KG1 (cell line): ENCODE results near the gene ATP10B.

Experiments
- DNase-seq: peaks from one replicate; lab custom pipeline; 2025; lab: John Stamatoyannopoulos, UW

The ATP10B gene

GRCh38 chr5:160679567-160680309 is 172.3 kb downstream of the ATP10B start:
- no peak for DNase-seq

DNA sequence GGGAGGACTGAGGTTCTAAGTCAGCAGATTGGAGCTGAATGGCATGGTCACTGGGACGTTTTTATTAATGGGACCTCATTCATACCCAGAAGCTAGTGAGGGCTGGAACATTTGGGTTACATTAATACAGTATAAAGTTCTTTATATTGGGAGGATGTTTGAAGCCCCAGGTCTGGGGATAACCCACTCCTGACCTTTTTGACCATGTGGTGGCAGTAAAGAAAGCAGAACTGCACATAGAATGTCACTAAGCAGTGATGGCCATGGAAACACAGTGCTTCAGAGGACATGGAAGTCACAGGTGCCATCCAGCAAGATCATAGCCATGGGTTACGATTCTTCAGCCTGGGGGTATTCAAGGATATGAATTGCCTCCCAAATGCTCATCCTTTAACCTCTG is 176.0 kb downstream of the ATP10B start:
- no peak for DNase-seq

DNA sequence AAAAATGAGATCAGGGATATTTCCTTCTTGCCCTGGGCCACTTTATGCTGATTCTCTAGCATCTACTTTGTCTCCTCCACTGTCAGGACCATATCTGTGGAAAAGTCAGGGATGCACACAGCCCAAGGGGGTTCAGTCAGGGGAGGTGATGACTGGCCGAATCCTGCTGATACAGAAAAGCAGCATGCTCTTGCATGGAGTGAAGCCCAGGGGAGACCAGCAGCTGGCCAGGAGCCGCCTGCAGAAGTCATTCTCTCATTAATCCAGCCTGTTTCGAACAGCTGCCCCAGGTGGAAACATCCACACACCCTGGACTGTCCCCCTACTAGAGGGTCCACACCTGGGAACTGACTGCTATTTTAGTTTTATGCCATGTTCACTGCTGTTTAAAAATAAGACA is 177.1 kb downstream of the ATP10B start:
- no peak for DNase-seq

DNA sequence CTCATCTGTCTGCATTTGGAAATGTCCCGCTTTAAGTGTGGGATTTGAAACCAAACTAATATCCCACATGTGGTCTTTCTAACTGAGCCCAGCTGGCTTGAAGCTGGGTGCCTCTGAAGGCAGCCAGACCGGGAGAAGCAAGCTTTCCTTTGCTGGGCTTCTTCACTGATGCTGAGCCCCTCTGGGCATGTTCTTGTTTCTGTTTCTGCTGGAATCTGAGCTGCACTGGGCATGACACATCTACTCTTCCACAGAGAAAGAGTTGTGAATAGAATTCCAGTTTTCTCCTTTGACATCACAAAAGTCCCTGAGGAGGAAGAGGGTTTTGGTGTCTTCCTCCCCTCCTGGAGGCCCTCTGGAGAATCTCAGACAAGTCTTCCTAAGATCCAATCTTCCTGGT is 179.5 kb downstream of the ATP10B start:
- DNase-seq, result no peak

DNA sequence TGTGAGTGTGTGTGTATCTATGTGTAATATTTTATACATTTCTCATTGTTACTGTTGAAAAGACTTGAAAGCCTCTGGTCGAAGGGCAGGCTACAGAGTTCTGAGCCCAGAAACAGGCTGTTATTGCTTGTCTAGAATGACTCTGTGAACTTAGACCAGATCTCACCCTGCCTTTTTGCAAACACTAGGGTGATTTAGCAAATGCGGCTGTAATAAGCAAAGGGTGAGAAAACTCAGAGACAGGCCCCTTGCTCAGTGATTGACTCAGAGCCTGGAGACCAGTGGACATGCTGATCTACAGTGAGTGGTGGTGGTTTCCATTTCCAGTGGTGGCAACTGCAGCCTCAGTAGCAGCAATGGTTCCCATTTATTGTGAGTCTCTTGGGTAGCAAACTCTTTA is 183.7 kb downstream of the ATP10B start:
- no peak for DNase-seq

DNA sequence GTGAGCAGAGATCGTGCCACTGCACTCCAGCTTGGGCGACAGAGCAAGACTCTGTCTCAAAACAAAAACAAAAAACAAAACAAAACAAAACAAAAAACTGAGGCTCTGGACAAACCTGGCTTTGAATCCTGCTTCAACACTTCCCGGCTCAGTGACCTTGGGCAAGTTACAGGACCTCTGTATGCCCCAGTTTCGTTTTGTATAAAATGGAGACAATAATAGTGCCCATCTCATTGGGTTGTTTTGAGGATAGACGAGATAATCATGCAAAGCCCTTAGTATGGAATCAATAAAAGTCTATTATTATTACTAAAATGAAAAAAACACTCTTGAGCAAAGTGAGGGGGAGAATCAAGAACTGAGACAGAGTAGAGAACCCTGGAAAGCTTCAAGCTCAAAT is 184.9 kb downstream of the ATP10B start:
- DNase-seq, result no peak

DNA sequence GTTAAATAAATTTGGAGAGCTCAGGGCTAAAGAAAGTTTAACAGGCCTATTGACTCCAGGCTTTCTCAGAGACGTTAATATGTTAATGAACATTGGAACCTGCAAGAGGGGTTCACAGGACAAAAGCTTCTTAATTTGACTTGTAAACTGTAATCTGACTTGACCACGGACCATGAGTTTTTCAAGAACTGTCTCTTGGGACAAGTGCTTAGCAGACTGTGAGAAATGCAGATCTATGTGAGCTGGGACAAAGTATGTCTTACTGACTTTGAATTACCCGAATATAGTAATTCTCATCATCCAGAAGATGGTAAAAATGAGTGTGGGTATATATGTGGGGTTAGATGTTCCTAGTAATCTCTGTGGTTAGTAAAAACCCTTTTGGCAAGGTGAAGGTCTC is 186.6 kb downstream of the ATP10B start:
- no peak for DNase-seq

GRCh38 chr5:160660132-160660531 is 191.9 kb downstream of the ATP10B start:
- DNase-seq, result no peak

DNA sequence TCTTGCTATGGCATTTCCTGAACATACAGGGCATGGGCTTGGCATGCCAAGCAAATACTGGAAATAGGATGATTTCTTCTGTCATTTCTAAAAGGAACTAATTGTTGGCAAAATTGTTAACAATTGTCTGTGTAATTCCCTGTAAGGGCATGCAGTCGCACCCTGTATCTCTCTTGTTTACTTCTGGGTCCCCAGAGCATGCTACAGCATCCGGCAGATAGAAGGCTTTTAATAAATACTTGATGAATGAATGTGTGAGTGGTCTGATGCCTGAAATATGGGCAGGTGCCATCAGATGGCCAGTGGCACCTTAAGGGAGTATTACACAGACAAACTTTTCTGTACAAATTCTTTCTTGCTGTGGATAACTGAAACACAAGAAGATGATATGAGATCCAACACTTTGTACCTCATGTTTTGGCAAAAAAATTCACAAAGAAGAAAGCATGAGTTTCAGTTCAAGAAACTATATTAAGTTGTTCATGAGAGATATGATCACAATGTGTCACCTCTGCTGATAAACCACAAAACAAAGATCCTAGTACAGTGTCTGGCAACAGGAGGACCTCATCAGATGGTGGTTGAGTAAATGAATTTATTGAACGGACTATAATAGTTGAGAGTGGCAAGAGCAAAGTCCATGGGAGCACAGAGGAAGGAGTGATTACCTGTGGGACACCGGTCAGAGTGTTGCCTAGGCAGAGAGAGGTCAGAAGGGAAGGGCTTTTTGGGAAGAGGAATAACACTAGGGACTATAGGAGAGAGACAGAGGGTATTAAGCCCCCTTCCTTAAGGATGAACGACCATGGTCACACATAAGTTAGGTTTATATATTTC is 194.2 kb downstream of the ATP10B start:
- DNase-seq, result no peak

- no peak for DNase-seq
These were observed 194.9 kb downstream of the ATP10B start for GRCh38 chr5:160657068-160657507.

DNA sequence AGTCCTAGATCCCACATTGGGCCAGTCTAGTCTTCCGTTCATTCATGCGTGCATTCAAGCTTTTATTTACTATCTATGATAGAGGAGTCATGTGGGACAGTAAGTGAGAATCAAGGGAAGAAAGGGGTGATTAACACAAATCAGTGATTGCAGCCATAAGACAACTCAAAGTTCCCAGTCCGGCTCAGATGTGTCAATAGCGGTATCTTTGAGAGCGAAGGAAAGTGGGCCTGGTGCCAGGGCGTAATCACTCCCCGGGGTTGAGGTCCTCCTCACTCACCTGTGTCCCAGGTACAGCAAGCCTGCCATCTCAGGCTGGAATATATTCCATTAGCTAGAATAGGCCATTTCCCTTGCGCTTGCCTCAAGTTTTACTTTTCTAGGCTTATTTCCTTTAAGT is 196.3 kb downstream of the ATP10B start:
- DNase-seq, result no peak

GRCh38 chr5:160651692-160652645 is 200.0 kb downstream of the ATP10B start:
- no peak for DNase-seq

DNA sequence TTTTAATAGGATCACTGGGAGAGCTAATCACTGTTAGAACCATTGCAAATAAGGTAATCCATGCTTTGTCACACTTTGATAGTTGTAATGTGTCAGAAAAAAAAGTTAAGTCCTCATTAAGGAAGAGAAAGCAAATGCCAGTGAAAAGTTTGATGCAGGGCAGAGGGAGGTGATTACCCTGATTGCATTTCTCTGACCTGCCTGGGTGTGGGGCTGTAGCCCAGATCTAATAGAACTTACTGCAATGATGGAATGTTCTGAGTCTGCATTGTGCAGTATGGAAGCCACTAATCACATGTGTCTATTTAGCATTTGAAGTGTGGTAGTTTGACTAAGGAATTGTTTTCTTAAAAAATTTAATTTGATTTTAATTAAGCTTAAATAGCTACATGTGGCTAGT is 202.7 kb downstream of the ATP10B start:
- DNase-seq, result no peak

DNA sequence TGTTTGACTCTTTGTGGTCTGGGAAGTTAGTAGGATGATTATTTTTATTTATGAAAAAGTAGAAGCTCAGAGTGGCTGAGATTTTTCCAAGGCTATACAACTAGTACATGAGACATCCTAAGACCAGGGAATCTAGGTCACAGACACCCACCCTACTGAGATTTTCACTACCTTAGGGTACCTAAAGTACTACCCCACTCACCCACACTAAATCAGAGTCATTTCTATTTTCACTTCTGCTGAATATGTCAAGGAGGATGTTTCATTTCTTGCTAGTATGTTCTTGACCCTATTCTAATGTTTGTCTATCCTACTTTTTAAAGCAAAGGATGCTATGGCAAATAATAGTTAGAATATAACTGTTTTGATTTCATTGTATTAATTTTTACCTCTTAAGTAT is 206.0 kb downstream of the ATP10B start:
- DNase-seq, result no peak

DNA sequence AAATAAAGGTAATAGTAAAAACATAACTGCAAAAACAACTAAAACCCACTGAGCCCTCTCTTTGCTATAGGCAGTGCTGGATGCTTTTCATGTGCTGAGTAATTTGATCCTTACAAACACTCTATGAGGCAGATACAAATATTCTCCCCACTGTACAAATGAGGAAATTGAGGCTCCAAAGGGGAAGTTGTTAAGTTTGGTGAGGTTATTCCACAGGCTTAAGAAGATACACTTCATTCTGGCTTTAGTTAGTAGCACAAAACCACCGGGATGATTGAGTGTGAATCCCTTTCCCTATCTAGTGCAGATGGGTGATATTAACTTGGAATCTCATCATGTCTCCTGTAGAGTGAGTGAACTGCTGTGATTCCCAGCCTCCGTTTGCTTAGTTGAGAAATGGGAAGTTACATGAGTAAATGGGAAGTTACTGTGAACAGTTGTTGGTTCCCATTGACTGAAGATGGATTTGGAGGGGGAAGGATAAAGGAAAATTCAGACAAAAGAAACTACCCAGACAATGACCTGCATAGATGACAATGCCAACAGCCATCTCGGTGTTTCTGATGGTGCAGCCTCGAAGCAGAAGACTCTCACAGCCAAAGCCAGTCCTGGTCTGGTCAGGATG is 208.3 kb downstream of the ATP10B start:
- DNase-seq, result no peak

GRCh38 chr5:160641405-160641804 is 210.6 kb downstream of the ATP10B start:
- DNase-seq, result no peak

DNA sequence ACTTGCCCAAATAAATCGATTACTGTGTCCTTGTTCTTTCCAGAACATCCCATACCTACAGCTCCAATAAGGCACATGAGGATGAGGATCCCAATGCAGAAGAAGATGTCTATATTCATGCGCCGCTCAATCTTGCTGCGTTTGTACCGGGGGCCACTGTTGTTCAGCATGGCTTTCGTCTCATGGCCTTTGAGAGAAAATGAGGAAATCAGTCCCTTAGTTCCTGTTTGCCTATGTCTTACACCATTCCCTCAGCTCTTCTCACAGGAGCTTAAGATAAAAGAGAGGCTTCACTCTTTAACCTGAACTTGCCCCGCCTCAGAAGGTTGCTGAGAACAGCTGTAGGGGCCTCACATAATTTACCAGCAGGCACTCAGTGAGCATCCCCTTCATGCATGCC is 211.6 kb downstream of the ATP10B start:
- DNase-seq, result no peak

DNA sequence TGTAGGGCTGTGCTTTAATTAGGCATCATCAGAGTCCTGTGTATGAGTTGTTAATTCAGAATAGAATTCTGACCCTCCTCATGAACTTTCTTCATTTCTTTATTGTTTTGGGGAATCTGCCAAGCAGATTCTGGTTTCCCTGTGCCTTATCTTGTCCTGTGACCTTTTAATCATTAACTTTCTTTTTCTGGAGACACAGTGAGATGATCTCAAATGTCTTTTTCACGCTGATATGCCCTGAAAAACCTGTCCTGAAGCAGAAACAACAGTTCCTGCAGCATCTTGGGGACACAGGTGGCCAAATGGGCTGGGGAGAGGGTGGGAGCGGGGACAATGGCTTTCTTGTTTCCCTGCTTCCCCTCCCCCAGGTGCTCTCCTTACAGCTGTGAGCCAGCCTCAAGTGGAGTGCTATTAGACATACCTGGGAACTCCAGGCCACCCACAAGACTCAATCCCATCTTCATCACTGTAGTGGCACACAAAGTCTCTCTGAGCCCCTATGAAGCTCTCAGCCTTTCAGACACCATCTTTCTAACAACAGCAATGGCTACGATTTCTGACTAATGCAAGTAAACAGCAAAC is 213.8 kb downstream of the ATP10B start:
- no peak for DNase-seq

DNA sequence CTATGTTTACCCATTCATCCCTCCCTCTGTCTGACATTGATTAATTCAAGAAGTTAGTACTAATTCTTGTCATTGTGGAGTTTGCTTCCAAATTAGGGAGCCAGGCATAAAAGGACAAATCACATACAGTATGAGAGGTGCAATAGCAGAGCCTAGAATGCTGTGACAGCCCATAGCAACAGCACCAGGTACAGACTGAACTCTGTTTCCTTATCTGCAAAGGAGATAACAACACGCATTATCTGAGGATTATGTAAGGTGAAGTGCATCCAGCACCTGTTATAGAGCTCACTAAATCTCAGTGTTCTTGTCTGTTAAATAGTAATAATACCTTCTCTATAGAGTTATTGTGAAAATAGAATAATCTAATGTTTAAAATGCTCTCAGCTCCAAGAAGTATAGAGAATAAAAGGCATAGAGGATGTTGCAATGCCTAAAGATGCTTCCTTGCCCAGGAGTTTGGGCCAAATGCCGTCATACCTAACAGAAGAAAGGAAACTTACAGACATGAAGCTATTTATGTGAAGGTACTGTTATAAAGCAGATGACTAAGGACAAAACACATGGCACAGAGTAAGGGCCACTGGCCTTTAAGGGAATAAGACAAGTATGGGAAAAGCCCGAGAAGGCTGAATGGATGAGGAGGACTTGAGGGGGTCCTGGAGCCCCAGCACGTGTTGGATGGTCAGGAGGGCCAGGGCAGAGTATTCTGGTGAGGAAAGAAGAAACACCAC is 214.5 kb downstream of the ATP10B start:
- no peak for DNase-seq

DNA sequence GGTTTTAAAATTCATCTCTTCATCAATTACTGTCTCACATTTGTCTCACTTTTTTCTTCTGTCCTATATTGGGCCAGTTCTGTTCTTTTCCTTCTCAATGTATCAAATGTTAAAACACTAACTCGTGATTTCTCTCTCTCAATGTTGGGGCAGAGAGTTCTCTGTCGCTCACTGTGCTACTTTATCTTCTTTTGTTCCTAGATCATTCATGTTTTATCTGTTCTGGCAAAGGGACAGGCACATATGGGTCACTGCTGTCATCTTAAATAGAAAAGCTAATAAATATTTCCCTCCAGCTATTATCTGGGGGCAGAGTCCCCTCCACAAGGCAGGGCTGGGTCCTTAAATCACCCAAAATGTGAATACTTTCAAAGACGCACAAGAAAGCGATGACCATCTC is 216.3 kb downstream of the ATP10B start:
- no peak for DNase-seq

DNA sequence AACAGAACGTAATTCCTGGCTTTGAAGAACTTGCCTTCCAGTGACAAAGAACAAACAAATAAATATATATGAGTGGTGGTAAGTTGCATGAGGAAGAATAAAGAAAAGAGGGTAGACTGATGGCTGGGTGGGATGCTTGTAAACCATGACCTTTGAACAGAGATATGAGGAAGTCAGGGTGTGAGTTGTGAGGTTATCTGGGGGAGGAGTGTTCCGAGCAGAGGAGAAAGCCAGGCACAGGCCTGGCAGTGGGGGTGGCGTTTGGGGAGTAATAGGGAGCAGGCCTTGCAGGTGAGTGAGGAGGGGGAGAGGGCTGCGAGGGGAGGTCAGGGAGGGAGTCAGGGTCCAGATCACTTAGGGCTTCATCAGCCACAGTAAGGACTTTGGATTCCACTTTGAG is 217.0 kb downstream of the ATP10B start:
- DNase-seq, result no peak
